MM.1S (cell line): Measurements from ENCODE around the gene DCAF17.

Source experiments
- DNase-seq: peaks from one replicate; pipeline ENCODE4 v3.0.0-alpha.2; 2015
- H2AFZ ChIP-seq: fragments of 300-600 bp; sonication (generic); 2 replicates; pipeline ENCODE4 v1.6.0; 2016; ENCODE audit warnings: antibody characterized with exemption, low read length
- H3F3A ChIP-seq: fragments of 300-600 bp; sonication (generic); 2 replicates; pipeline ENCODE4 v1.6.1; 2016; ENCODE audit warnings: mild to moderate bottlenecking, antibody characterized with exemption, low read length, moderate library complexity, mixed read lengths; ENCODE audit not compliant: insufficient read depth
- H3K27ac ChIP-seq: fragments of 300-600 bp; sonication (generic); 2 replicates; pipeline ENCODE4 v1.5.1; 2016; ENCODE audit warnings: mild to moderate bottlenecking, low read length
- H3K27me3 ChIP-seq: fragments of 300-600 bp; sonication (generic); replicated peaks from 2 replicates; pipeline ENCODE4 v1.6.0; 2016; ENCODE audit warnings: low read length; ENCODE audit not compliant: insufficient read depth
- H3K36me3 ChIP-seq: fragments of 300-600 bp; sonication (generic); replicated peaks from 2 replicates; pipeline ENCODE4 v1.6.1; 2016; ENCODE audit warnings: mild to moderate bottlenecking, low read length, mixed read lengths; ENCODE audit not compliant: insufficient read depth
- H3K4me1 ChIP-seq: fragments of 300-600 bp; sonication (generic); 2 replicates; pipeline ENCODE4 v1.6.1; 2016; ENCODE audit warnings: low read length, mixed read lengths
- H3K4me2 ChIP-seq: fragments of 300-600 bp; sonication (generic); 2 replicates; pipeline ENCODE4 v1.6.0; 2016; ENCODE audit warnings: low read depth, low read length
- H3K4me3 ChIP-seq: fragments of 300-600 bp; sonication (generic); 2 replicates; pipeline ENCODE4 v1.5.1; 2016; ENCODE audit warnings: low read length, mixed read lengths
- H3K79me2 ChIP-seq: fragments of 300-600 bp; sonication (generic); 2 replicates; pipeline ENCODE4 v1.6.1; 2016; ENCODE audit warnings: mixed run types, low read length, mixed read lengths
- H3K9ac ChIP-seq: fragments of 300-600 bp; sonication (generic); 2 replicates; pipeline ENCODE4 v1.6.1; 2016; ENCODE audit warnings: low read length, mixed read lengths
- H3K9me2 ChIP-seq: fragments of 300-600 bp; sonication (generic); replicated peaks from 2 replicates; pipeline ENCODE4 v1.6.1; 2016; ENCODE audit warnings: mild to moderate bottlenecking, low read length, mixed read lengths; ENCODE audit not compliant: insufficient read depth
- H3K9me3 ChIP-seq: fragments of 300-600 bp; sonication (generic); replicated peaks from 2 replicates; pipeline ENCODE4 v1.6.1; 2016; ENCODE audit warnings: mild to moderate bottlenecking, low read length, mixed read lengths; ENCODE audit not compliant: insufficient read depth
- H4K20me1 ChIP-seq: fragments of 300-600 bp; sonication (generic); 2 replicates; pipeline ENCODE4 v1.6.1; 2016; ENCODE audit warnings: mild to moderate bottlenecking, low read length, moderate library complexity, mixed read lengths; ENCODE audit not compliant: insufficient read depth
- CTCF ChIP-seq: fragments of 300-600 bp; sonication (generic); IDR thresholded peaks from 2 replicates; pipeline ENCODE4 v1.5.1; 2016; ENCODE audit warnings: antibody characterized with exemption, low read length, mixed read lengths
- EZH2 ChIP-seq: fragments of 300-600 bp; sonication (generic); optimal IDR thresholded peaks from 2 replicates; pipeline ENCODE3; 2017; ENCODE audit warnings: low read depth, mild to moderate bottlenecking, antibody characterized with exemption, low read length, mixed read lengths
- EZH2phosphoT487 ChIP-seq: fragments of 300-600 bp; sonication (generic); IDR thresholded peaks from 2 replicates; pipeline ENCODE4 v1.6.1; 2018; ENCODE audit warnings: antibody characterized with exemption, low read length

Gene DCAF17

GRCh38 chr2:171515672-171516298, 81.8 kb downstream of the DCAF17 start:
- H3K9me2 ChIP-seq = no peaks in the 10 kb centered on the region
- no peaks in the 10 kb centered on the region for H3K9me3 ChIP-seq
- no peaks in the 10 kb centered on the region for H3K79me2 ChIP-seq
- no peaks in the 10 kb centered on the region for H3K27me3 ChIP-seq
- H3F3A ChIP-seq = peaks cover 6% of the 10 kb centered on the region; the same call in 1 of the 2 replicates
- no peak overlapping the region for H3K4me3 ChIP-seq
- no peak overlapping the region for H2AFZ ChIP-seq
- H3K9ac ChIP-seq = no peak overlapping the region
- no peaks in the 10 kb centered on the region for H3K36me3 ChIP-seq
- no peak for TF ChIP-seq EZH2
- TF ChIP-seq CTCF = no peak
- no peak for TF ChIP-seq EZH2phosphoT487
- H3K4me1 ChIP-seq = peaks cover 11% of the 10 kb centered on the region
- H3K27ac ChIP-seq = no peak overlapping the region
- H4K20me1 ChIP-seq = no peaks in the 10 kb centered on the region
- no peak overlapping the region for H3K4me2 ChIP-seq
- no peak for DNase-seq

GRCh38 chr2:171516793-171517192, 82.8 kb downstream of the DCAF17 start:
- no peaks in the 10 kb centered on the region for H3K79me2 ChIP-seq
- H3K9ac ChIP-seq = no peak overlapping the region
- H3K36me3 ChIP-seq = no peaks in the 10 kb centered on the region
- DNase-seq = no peak
- H3K4me1 ChIP-seq = peaks cover 11% of the 10 kb centered on the region
- peaks cover 5% of the 10 kb centered on the region; the same call in 1 of the 2 replicates for H3K27me3 ChIP-seq
- H3K4me3 ChIP-seq = no peak overlapping the region
- TF ChIP-seq EZH2 (no peak), CTCF (no peak), EZH2phosphoT487 (no peak)
- no peak overlapping the region for H3K4me2 ChIP-seq
- H3K9me3 ChIP-seq = no peaks in the 10 kb centered on the region
- no peak overlapping the region for H2AFZ ChIP-seq
- no peaks in the 10 kb centered on the region for H3K9me2 ChIP-seq
- peaks cover 6% of the 10 kb centered on the region; the same call in 1 of the 2 replicates for H3F3A ChIP-seq
- no peak overlapping the region for H3K27ac ChIP-seq
- no peaks in the 10 kb centered on the region for H4K20me1 ChIP-seq

- H2AFZ ChIP-seq = no peak overlapping the region
- no peak for DNase-seq
- no peaks in the 10 kb centered on the region for H3K4me1 ChIP-seq
- H3K79me2 ChIP-seq = no peaks in the 10 kb centered on the region
- TF ChIP-seq EZH2 (no peak), EZH2phosphoT487 (no peak), CTCF (no peak)
- H3K9me3 ChIP-seq = no peaks in the 10 kb centered on the region
- H3K4me2 ChIP-seq = no peak overlapping the region
- H3F3A ChIP-seq = no peaks in the 10 kb centered on the region
- H3K36me3 ChIP-seq = no peaks in the 10 kb centered on the region
- H3K27me3 ChIP-seq = peaks cover 26% of the 10 kb centered on the region
- no peaks in the 10 kb centered on the region for H3K9me2 ChIP-seq
- no peak overlapping the region for H3K4me3 ChIP-seq
- H3K9ac ChIP-seq = no peak overlapping the region
- no peak overlapping the region for H3K27ac ChIP-seq
- no peaks in the 10 kb centered on the region for H4K20me1 ChIP-seq
Observed at GRCh38 chr2:171520471-171520870, 86.4 kb downstream of the DCAF17 start.
